ENCODE data around the gene KCNJ4.

KCNJ4 gene

DNA sequence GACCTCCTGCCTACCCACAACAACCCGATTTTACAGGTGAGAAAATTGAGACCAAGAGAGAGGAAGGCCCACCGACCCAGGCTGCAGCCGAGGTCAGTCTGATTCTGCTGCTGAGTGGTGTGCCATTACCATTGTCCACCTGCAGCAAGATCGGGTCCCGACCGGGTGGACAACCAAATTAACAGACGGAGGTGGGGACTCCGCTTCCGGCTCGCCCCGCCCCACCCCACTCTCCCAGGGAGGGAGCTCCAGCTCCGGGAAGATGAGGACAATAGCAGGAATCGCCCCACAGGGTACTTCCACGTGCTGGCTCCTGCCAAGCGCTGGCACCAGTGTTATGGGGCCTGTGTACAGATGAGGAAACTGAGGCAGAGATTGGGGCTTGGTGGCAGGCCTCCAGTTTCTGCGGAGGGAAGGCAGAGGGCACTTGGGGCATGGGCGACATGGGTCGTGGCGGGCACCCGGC is 12.5 kb upstream of the KCNJ4 start:
- DNase-seq (ENCODE audit: low spot score): no peak
- TF ChIP-seq, protein P1, sequence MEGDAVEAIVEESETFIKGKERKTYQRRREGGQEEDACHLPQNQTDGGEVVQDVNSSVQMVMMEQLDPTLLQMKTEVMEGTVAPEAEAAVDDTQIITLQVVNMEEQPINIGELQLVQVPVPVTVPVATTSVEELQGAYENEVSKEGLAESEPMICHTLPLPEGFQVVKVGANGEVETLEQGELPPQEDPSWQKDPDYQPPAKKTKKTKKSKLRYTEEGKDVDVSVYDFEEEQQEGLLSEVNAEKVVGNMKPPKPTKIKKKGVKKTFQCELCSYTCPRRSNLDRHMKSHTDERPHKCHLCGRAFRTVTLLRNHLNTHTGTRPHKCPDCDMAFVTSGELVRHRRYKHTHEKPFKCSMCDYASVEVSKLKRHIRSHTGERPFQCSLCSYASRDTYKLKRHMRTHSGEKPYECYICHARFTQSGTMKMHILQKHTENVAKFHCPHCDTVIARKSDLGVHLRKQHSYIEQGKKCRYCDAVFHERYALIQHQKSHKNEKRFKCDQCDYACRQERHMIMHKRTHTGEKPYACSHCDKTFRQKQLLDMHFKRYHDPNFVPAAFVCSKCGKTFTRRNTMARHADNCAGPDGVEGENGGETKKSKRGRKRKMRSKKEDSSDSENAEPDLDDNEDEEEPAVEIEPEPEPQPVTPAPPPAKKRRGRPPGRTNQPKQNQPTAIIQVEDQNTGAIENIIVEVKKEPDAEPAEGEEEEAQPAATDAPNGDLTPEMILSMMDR (IDR thresholded peaks at IDR 0.05; ENCODE audit: extremely low read depth, insufficient read depth, missing control alignments): no peak
- in situ Hi-C loops (cut with MboI; ENCODE audit: low pct_unique_long_range_greater_than_20kb, low sequenced_read_pairs, unreplicated experiment): no loop called here

GRCh38 chr22:38465673-38466490 is 10.9 kb upstream of the KCNJ4 start:
- DNase-seq (ENCODE audit: low spot score): no peak
- TF ChIP-seq, protein P1 (IDR thresholded peaks at IDR 0.05; ENCODE audit: extremely low read depth, insufficient read depth, missing control alignments): no peak
- in situ Hi-C loops (cut with MboI; ENCODE audit: low pct_unique_long_range_greater_than_20kb, low sequenced_read_pairs, unreplicated experiment): no loop called here

- TF ChIP-seq, protein P1 (IDR thresholded peaks at IDR 0.05; ENCODE audit: extremely low read depth, insufficient read depth, missing control alignments): no peak
- no peak for DNase-seq (ENCODE audit: low spot score)
- in situ Hi-C loops (cut with MboI; ENCODE audit: low pct_unique_long_range_greater_than_20kb, low sequenced_read_pairs, unreplicated experiment): no loop called here
Measured at GRCh38 chr22:38464992-38465672, 10.1 kb upstream of the KCNJ4 start.

GRCh38 chr22:38462960-38463784 is 8.2 kb upstream of the KCNJ4 start:
- DNase-seq (ENCODE audit: low spot score): no peak
- TF ChIP-seq, protein P1 (IDR thresholded peaks at IDR 0.05; ENCODE audit: extremely low read depth, insufficient read depth, missing control alignments): no peak
- in situ Hi-C loops (cut with MboI; ENCODE audit: low pct_unique_long_range_greater_than_20kb, low sequenced_read_pairs, unreplicated experiment): no loop called here

DNA sequence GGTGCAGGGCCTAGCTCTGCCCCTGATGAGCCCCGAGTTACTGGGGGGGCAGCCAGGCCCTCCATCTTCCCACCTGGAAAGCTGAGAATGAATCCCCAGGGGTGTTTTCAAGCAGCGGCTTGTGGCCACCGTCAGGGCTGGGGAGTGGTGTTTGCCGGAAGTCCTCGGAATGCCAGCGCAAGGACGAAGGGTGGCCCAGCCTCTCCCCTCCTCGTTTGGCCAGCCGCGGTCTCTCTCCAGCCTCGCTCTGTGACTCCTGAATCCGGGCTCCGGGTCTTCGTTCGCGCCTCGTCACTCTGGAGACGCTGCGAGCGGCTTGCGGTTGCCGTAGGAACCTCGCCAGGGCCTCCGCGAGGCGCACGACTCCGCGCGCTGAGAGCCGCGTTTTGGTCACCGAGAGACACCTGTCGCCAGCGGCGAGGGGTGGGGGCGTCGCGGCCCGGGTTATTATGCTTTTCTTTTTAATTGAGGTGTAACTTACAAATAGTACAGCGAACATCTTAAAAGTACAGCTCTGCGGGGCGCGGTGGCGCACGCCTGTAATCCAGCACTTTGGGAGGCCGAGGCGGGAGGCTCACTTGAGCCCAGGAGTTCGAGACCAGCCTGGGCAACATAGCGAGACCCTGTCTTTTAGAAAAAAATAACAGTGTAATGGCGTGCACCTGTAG is 6.5 kb upstream of the KCNJ4 start:
- peak; percentile 81 for DNase-seq (ENCODE audit: low spot score)
- in situ Hi-C loops (cut with MboI; ENCODE audit: low pct_unique_long_range_greater_than_20kb, low sequenced_read_pairs, unreplicated experiment): no loop called here
- TF ChIP-seq, protein P1 (IDR thresholded peaks at IDR 0.05; ENCODE audit: extremely low read depth, insufficient read depth, missing control alignments): no peak

- in situ Hi-C loops (cut with MboI; ENCODE audit: low pct_unique_long_range_greater_than_20kb, low sequenced_read_pairs, unreplicated experiment): no loop called here
- DNase-seq (ENCODE audit: low spot score): no peak
- TF ChIP-seq, protein P1 (IDR thresholded peaks at IDR 0.05; ENCODE audit: extremely low read depth, insufficient read depth, missing control alignments): no peak
Measured at GRCh38 chr22:38461057-38461413, 6.0 kb upstream of the KCNJ4 start.
